Measurements from ENCODE around the gene LIMK1.

DNA sequence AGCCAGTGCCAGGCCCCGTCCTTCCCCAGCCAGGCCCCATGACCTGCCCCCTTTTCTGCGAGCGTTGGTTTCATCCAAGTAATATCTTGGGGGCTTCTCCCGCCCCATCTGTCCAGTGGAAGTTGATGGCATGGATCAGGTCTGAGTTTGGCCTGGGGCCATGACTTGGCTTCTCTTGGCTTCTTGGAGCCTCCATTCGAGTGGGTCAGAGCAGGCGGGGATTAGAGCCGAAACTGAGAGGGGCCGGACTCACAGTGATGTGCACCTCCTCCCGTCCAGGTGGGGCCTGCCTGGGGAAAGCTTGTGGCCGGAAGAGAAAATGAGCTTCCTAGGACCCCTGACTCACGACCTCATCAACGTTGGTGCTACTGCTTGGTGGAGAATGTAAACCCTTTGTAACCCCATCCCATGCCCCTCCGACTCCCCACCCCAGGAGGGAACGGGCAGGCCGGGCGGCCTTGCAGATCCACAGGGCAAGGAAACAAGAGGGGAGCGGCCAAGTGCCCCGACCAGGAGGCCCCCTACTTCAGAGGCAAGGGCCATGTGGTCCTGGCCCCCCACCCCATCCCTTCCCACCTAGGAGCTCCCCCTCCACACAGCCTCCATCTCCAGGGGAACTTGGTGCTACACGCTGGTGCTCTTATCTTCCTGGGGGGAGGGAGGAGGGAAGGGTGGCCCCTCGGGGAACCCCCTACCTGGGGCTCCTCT lies 15.1 kb upstream of the LIMK1 start:
- TF ChIP-seq, protein P1, sequence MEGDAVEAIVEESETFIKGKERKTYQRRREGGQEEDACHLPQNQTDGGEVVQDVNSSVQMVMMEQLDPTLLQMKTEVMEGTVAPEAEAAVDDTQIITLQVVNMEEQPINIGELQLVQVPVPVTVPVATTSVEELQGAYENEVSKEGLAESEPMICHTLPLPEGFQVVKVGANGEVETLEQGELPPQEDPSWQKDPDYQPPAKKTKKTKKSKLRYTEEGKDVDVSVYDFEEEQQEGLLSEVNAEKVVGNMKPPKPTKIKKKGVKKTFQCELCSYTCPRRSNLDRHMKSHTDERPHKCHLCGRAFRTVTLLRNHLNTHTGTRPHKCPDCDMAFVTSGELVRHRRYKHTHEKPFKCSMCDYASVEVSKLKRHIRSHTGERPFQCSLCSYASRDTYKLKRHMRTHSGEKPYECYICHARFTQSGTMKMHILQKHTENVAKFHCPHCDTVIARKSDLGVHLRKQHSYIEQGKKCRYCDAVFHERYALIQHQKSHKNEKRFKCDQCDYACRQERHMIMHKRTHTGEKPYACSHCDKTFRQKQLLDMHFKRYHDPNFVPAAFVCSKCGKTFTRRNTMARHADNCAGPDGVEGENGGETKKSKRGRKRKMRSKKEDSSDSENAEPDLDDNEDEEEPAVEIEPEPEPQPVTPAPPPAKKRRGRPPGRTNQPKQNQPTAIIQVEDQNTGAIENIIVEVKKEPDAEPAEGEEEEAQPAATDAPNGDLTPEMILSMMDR (optimal IDR thresholded peaks at IDR 0.05 in 1 of 3, IDR thresholded peaks at IDR 0.05 in 1 of 3, conservative IDR thresholded peaks at IDR 0.05 in 1 of 3; ENCODE audit: extremely low read depth in 1 of 3, insufficient read depth in 2 of 3, low read length in 3 of 3): no peak
- TF ChIP-seq EZH2 (IDR thresholded peaks at IDR 0.05; ENCODE audit: low read length): no peak
